Globus pallidus (tissue), 1 donor: ENCODE data around the gene MED12.
A peak's percentile ranks its signal among the peaks of the same experiment; 100 is the strongest.
"Not testable (repeated sequence)": the region's sequence is repeated elsewhere in the genome, so short reads cannot be mapped to it uniquely, and the experiment has no call there.

Source experiments
- DNase-seq: peaks from one replicate; pipeline ENCODE4 v3.0.0-alpha.2; 2015; ENCODE audit warnings: low spot score

MED12 gene

DNA sequence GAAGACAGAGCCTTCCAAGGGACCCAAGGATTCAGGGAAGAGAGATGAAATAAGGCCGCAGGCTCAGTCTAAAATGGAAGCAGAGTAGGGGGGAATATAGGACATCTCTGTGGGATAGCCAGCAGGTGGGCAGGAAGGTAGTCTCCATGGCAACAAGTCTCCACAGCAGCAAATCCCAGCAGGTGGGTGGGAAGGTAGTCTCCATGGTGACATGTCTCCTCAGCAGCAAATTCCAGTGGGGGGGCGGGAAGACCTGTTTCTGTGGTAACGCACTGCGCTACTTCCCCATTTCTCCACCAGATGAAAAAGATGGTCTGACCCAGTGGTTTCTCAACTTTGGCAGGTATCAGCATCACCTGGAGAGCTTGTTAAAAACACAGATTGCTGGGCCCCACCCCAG, 44.6 kb downstream of the MED12 start:
- DNase-seq = no peak

DNA sequence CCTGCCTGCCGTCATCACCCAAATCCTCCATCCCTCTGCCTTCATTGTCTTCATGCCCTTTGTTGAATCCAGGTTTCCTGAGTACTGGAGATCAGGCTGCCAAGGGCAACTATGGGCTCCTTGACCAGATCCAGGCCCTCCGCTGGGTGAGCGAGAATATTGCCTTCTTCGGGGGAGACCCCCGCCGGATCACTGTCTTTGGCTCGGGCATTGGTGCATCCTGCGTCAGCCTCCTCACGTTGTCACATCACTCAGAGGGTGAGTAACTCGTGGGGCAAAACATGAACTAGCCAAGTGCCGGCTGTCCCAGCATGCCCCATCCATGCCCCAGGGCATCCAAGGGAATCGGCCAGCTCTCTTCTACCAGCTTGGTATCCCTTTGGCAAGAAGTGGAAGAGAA, 45.7 kb downstream of the MED12 start:
- DNase-seq = no peak

DNA sequence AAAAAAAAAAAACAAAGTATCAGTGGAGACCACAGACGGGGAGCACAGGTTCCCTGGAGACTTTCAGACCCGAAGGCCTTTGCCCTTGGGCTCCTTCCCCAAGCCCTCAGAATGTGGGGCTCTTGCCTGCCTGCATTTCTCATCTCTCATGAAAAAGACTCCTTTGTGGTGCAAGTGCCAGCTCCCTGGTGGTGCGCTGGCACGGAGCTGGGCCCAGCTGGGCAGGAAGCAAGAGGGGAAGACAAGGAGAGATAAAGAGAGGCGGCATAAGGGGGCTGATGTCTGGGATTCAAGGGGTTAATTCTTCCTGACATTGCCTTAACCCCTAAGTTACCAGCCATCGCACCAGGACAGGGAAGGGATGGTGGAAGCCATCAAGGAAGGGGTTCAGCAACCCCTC, 48.1 kb downstream of the MED12 start:
- DNase-seq = peak; percentile 71

DNA sequence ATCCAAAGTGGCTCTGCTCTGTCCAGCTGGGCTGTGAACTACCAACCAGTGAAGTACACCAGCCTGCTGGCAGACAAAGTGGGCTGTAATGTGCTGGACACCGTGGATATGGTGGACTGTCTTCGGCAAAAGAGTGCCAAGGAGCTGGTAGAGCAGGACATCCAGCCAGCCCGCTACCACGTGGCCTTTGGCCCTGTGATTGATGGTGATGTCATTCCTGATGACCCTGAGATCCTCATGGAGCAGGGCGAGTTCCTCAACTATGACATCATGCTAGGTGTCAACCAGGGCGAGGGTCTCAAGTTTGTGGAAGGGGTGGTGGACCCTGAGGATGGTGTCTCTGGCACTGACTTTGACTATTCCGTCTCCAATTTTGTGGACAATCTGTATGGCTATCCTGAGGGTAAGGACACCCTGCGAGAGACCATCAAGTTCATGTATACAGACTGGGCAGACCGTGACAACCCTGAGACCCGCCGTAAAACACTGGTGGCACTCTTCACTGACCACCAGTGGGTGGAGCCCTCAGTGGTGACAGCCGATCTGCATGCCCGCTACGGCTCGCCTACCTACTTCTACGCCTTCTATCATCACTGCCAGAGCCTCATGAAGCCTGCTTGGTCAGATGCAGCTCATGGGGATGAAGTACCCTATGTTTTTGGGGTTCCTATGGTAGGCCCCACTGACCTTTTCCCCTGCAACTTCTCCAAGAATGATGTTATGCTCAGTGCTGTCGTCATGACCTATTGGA, 48.8 kb downstream of the MED12 start:
- DNase-seq = peak; percentile 25

DNA sequence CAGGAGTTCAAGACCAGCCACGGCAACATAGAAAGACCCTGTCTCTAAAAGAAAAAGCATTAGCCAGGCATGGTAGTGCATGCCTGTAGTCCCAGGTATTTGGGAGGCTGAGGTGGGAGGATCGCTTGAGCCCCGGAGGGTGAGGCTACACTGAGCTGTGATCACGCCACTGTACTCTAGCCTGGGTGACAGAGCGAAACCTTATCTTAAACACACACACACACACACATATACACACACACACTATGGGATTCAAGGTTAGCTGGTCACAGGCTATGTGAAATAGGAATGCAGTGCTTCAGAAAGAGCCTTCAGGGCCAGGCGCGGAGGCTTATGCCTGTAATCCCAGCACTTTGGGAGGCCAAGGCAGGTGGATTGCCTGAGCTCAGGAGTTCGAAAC, 49.7 kb downstream of the MED12 start:
- no peak for DNase-seq

DNA sequence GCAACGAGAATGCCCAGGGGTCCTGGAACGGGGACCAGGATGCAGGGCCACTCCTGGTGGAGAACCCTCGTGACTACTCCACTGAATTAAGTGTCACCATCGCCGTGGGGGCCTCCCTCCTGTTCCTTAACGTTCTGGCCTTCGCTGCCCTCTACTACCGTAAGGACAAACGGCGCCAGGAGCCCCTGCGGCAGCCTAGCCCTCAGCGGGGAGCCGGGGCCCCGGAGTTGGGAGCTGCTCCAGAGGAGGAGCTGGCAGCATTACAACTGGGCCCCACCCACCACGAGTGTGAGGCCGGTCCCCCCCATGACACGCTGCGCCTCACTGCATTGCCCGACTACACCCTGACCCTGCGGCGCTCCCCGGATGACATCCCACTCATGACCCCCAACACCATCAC, 51.2 kb downstream of the MED12 start:
- no peak for DNase-seq

DNA sequence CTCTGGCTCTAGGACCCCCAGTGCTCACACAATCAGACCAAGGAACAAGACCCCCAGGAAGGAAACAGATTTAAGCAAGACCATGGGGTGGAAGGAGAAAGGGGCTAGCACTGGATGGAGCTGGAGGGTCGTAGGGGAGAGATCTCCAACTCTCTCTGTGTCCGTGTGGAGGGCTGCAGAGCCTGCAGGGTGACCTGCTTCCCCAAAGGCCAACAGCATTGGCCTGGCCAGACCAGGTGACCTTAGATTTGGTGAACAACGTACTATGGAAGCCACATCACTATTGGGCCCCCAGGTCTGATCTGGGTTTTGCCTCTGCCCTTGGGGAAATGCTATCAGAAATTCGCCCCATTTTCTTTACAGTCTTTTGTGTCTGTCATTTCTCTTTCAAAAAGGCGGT, 52.3 kb downstream of the MED12 start:
- no peak for DNase-seq

DNA sequence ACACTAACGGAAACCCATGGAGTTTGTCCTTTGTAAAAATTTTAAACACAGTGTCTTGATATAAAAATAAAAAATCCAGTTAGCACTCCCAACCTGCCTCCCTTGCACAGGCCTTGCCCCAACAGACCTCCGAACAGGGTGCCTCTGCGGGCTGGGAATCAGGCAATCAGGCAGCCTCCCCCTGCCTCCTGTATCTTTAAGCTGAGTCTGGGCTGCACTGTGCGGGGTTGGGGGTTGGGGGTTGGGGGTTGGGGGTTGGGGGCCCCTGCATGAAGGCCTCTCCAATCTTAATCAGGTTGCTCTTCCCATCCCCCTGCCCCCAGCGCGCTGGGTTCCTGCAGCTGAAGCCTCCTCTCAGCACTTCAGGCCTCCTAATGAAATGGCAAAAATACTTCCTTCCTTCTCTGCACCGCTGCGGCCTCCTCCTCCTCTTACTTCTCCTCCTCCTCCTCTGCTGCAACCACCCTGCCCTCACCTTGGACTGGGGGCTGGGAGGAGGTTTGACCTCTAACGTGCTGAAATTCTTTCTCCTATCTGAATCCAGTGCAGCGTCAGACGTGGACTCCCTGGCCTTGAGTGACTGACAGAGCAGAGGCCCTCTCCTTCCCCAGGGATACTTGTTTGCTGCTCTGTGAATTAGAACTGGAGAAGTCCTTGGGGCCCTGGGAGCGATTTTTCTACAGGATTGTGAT, 52.9 kb downstream of the MED12 start:
- no peak for DNase-seq

DNA sequence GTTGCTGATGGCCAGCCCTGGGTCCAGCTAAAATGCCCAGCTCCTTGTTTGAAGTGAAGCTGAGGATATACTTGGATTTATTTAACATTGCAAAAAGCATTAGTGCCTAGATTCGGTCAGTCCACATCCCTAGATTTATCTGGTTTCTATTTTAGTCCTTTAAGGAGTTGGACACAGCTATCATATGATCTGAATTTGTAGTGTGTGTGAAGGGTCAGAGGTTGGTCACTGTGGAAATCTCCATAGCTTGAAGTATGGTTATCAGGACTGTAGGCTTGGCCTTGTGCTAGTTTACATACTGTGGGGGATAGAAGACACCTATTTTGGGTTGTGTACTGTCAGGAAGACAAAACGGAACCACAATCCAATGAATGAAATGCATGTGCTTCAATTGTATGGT, 55.0 kb downstream of the MED12 start:
- no peak for DNase-seq

DNA sequence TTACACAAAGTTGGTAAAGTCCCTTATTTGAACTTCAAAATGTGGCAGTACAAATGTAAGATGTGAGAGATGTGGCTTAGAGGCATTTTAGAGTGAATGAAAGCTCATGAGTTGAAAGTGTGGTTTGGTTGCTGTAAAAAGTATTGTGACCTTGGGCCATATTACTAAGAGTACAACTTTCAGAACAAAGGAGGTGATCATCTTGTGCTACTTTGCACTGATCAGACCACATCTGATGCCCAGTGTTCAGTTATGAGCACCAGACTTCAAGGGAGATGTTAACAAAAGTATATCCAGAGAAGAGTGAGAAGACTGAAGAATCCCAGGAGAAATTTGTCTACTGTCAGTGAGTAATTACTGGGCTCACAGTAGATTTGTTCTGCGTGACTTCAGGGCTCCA, 56.4 kb downstream of the MED12 start:
- no peak for DNase-seq

DNA sequence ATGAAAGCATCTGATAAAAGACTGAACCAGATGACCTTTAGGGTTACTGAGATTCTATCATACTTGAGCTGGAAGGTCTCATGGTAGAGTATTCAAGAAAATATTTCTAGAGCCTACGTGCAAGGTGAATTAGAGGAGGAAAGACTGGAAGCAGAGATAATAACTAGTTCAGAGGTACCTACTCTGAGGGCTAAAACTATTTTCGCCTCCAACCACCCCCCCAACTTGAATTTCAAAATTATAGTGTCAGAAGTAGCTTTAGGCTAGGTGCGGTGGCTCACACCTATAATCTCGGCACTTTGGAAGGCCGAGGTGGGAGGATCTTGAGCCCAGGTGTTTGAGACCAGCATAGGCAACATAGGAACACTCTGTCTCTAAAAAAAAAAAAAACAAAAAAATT, 57.1 kb downstream of the MED12 start:
- DNase-seq = no peak

DNA sequence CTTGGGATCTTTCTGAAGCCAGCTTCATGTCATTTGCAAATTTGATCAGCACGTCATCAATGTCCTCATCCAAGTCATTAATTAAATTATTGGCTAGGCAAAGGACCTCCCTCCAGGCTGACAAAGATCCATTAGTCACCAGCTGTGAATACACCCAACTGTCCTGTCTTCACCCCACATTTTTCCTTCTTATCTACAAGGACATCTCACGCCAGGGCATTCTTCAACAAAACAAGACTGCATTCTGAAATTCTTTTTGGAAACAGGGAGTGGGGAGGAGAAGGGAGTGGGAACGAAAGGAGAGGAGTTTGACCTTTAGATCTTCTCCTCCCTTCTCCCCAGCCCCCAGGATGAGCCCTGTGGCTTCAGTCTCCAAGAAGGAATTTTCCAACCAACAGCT, 58.9 kb downstream of the MED12 start:
- DNase-seq = no peak

DNA sequence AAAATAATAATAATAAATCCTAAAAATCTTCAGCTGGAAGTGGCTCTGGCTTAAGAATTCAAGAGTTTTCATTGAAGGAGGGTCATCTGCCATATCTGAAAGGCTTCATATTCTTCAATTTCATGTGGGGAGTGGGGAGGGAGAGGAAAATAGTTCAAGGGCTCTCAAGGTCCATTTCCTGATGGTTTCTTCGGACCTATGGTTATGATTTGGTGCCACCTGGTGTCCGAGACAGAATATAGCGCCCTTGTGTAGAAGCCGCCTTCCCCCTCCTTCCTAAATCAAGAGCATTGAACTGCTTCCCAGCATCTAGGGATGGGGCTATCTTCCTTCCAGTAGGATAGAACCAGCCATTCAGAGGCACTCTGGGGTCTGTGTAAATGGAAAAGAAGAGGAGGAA, 60.5 kb downstream of the MED12 start:
- DNase-seq = peak; percentile 74

DNA sequence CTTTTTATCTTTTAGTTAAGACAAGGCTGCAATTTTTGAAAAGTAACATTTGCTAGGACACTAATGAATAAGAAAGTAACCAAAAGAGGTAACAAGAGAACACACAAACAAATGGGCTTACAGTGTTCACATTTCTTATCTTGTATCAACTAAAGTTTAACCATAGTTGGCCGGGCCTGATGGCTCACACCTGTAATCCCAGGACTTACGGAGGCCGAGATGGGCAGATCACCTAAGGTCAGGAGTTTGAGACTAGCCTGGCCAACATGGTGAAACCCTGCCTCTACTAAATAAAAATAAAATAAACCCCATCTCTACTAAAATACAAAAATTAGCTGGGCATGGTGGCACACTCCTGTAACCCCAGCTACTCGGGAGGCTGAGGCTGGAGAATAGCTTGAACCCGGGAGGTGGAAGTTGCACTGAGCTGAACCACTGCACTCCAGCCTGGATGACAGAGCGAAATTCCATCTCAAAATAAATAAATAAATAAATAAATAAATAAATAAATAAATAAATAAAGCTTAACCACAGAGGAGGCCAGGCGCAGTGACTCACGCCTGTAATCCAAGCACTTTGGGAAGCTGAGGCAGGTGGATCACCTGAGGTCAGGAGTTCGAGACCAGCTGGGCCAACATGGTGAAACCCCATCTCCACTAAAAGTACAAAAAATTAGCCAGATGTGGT, 62.3 kb downstream of the MED12 start:
- not testable (repeated sequence) for DNase-seq

DNA sequence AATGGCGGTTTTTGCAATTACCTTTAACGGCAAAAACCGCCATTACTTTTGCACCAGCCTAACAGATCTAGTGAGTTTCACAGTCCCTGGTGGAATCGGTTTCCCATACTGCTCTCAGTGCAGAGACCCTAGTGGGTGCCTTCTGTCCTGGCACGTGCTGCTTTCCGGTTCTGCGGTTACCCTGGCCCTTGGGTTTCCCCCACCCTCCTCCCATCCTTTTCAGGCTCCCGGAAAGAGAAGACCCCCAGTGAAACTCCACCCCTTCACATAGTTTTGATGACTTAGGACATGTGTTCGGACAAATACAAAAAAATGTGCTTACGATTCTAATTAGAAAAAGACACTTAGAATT, 63.1 kb downstream of the MED12 start:
- no peak for DNase-seq

DNA sequence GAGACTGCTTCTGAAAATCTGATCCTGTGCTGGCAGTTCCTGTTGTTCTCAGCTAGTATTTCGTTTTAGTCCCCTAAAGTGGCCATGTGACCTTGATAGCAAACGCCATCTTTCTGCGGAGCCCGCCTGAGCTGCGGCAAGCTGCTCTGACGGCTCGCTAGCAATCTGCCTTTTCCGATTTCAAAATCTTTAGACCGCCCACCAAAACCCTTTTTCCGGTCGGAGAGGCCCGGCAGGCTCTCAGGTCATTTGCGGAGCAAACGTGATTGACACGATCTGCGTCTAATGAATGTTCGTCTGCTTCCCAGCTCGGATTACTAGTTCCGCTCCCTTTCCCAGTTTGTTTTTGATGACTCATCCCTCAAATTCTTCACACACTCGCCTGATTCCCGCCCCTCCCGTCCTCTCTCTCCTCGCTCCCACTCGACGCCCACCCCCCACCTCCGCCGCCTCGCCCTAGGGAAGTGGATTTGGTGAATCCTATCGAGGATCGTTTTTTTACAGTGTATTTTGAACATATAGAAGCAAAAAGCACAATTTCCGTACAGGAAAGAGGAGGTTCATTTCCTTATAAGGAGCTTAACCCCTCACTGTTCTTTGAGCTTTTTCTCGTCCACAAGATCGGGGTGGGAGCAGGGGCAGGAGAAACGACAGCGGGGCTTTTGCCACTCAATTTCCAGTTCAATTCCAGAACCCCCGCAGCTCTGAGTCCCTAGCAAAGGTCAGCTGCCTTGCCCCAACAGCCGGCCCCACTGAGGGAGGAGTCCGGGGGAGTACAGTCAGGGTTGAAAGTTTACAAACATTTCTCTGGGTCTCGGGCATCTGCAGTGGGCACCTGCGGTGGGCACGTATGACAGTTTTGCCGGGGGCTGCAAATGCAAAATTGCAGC, 63.8 kb downstream of the MED12 start:
- DNase-seq = peak; percentile 94

DNA sequence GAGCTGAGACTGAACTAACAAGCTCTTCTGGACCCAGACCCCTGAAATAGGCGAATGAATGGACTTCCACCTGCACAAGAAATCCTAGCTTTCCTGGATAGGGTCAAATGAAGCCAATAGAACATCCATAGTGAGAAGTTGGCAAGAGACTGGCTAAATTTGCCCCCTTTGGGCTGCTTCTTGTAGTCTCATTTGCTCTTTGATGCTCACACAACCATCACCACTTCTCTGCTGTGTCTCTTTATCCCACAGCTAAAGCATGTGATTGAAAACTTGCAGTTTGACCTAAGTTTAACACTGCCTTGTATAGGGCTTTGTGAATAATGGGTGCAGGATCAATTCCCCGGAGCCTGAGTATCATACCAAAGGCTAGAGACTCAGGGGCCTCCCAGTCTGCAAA, 64.5 kb downstream of the MED12 start:
- DNase-seq = no peak

DNA sequence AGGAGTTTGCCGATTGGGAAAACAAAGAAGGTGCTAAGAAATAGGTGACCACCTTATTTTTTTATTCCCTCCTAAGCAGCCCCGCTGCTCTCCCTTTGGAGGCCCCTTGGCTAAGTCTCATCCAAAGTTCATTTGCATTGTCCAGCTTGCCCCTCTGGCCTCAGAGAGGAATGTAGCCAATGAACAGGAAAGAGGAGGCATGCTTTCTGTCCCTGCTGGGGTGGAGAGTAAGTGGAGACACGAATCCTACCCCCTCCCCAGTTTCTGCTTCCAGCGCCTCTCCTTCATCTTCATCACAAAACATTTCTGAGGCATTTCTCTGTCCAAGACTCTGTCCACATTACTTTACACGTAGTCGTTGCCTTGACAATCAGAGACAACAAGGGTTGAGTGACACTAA, 64.9 kb downstream of the MED12 start:
- DNase-seq = no peak

DNA sequence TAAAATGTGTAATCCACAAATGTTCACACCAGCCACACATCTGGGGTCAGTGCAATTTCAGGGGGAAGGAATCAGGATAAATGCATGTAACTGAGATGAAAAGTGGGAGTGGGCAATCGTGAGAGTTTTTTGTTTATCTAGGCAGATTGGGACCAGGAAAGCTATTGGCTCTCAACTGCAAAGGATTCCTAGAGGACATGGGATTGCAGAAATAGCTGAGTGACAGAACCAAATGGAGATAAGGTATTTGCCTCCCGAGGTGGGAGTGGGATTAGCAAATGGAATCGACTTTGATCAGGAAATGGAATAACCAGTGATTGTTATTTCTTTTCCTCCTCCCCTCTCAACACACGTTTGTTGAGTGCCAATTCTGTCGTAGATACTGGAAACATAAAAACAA, 65.7 kb downstream of the MED12 start:
- no peak for DNase-seq

DNA sequence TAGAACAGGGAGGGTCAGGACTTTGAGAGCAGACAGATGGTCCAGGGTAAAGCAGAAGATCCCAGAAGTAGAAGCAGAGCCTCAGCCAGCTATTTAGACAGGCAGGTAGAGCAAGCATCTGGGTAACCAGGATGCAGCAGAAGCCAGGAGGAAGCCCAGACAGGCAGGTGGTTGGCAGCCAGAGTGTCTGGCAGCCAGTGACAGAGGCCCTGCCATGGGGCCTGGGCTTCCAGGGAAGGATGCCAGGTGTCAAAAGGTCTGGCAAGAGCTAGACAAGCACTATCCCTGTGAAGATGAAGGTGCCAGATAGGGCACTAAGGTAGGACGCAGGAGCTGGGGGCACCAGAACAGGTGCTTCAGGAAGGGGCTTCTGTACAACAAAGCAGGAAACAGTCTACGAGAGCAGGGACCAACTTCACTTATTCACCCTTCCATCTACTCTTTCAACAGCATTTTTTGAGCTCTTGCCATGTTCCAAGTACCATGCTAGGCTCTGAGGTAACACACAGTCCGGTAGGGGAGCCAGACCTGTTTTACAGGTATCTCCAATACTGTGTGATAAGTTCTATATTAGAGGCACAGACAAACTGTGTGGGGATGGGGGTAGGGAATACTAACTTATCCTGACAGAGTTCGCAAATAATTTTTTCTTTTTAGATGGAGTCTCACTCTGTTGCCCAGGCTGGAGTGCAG, 66.6 kb downstream of the MED12 start:
- DNase-seq = no peak

DNA sequence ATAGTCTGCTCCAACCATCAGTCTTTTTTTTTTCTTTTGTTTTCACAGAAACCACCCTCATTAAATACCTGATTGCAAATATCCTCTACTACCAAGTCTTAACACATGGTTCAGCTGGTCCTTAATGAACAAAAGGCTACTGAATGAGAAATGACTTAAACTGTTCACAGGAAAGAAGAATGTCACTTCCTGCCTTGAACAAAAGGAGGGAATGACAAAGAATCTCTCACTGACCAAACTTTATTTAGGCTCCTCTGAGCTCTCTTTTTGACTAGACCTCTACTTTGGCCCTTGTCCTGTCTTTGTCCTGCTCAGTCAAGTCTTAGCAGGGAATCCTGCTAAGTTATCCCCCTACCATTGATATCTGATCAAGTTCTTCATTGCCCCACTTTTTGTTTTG, 72.9 kb downstream of the MED12 start:
- no peak for DNase-seq
